Measurements from ENCODE around the gene STK32B.

GRCh38 chr4:5435823-5436222 lies 384.5 kb downstream of the STK32B start:
- TF ChIP-seq NFIX (CRISPR knock-in tag; IDR thresholded peaks at IDR 0.05; ENCODE audit: low read depth): no peak
- TF ChIP-seq ZSCAN32 (CRISPR knock-in tag; IDR thresholded peaks at IDR 0.05): no peak
- TF ChIP-seq CTCF (IDR thresholded peaks at IDR 0.05 in 2 of 3, conservative IDR thresholded peaks at IDR 0.05 in 1 of 3; ENCODE audit: insufficient read depth in 2 of 3, low read depth in 1 of 3, low read length in 3 of 3): no peak
- TF ChIP-seq, protein P1, sequence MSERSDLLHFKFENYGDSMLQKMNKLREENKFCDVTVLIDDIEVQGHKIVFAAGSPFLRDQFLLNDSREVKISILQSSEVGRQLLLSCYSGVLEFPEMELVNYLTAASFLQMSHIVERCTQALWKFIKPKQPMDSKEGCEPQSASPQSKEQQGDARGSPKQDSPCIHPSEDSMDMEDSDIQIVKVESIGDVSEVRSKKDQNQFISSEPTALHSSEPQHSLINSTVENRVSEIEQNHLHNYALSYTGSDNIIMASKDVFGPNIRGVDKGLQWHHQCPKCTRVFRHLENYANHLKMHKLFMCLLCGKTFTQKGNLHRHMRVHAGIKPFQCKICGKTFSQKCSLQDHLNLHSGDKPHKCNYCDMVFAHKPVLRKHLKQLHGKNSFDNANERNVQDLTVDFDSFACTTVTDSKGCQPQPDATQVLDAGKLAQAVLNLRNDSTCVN (CRISPR knock-in tag; IDR thresholded peaks at IDR 0.05): no peak
- TF ChIP-seq ETV6 (IDR thresholded peaks at IDR 0.05; ENCODE audit: borderline replicate concordance in 1 of 2, low read depth in 2 of 2, low read length in 1 of 2): no peak
- no peak for TF ChIP-seq ETV6 (CRISPR knock-in tag; IDR thresholded peaks at IDR 0.05; ENCODE audit: borderline replicate concordance)
- TF ChIP-seq ZNF766 (CRISPR knock-in tag; conservative IDR thresholded peaks at IDR 0.05): no peak
- no peak for TF ChIP-seq NFATC3 (IDR thresholded peaks at IDR 0.05)
- TF ChIP-seq POLR2A (conservative IDR thresholded peaks at IDR 0.05): no peak
- TF ChIP-seq, protein P2, sequence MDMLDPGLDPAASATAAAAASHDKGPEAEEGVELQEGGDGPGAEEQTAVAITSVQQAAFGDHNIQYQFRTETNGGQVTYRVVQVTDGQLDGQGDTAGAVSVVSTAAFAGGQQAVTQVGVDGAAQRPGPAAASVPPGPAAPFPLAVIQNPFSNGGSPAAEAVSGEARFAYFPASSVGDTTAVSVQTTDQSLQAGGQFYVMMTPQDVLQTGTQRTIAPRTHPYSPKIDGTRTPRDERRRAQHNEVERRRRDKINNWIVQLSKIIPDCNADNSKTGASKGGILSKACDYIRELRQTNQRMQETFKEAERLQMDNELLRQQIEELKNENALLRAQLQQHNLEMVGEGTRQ (CRISPR knock-in tag; IDR thresholded peaks at IDR 0.05): no peak
- TF ChIP-seq, protein P3, sequence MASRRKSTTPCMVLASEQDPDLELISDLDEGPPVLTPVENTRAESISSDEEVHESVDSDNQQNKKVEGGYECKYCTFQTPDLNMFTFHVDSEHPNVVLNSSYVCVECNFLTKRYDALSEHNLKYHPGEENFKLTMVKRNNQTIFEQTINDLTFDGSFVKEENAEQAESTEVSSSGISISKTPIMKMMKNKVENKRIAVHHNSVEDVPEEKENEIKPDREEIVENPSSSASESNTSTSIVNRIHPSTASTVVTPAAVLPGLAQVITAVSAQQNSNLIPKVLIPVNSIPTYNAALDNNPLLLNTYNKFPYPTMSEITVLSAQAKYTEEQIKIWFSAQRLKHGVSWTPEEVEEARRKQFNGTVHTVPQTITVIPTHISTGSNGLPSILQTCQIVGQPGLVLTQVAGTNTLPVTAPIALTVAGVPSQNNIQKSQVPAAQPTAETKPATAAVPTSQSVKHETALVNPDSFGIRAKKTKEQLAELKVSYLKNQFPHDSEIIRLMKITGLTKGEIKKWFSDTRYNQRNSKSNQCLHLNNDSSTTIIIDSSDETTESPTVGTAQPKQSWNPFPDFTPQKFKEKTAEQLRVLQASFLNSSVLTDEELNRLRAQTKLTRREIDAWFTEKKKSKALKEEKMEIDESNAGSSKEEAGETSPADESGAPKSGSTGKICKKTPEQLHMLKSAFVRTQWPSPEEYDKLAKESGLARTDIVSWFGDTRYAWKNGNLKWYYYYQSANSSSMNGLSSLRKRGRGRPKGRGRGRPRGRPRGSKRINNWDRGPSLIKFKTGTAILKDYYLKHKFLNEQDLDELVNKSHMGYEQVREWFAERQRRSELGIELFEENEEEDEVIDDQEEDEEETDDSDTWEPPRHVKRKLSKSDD (conservative IDR thresholded peaks at IDR 0.05; ENCODE audit: low read length): no peak
- no peak for TF ChIP-seq SMAD1 (IDR thresholded peaks at IDR 0.05; ENCODE audit: low read depth, low read length, partially characterized antibody)
- TF ChIP-seq FOXJ3 (CRISPR knock-in tag; IDR thresholded peaks at IDR 0.05): no peak
- no peak for TF ChIP-seq HDAC2 (IDR thresholded peaks at IDR 0.05)
